AG08395 (cell line): ENCODE results near the gene EVA1B.

ENCODE experiments used
- DNase-seq: peaks from one replicate; pipeline ENCODE4 v3.0.0; 2012; ENCODE audit warnings: mixed read lengths, low spot score

EVA1B gene

GRCh38 chr1:36323636-36324352 is at the start of gene EVA1B:
TSS of gene EVA1B (minus strand) at chr1:36323645. CDS start at chr1:36323037, 608 bp downstream.
- DNase-seq = peak; percentile 86

- no peak for DNase-seq
Measured at GRCh38 chr1:36372617-36373016, 49.2 kb upstream of the EVA1B start.

- DNase-seq = peak; percentile 80
Measured at GRCh38 chr1:36369061-36369861, 45.8 kb upstream of the EVA1B start.

GRCh38 chr1:36367798-36368197 is 44.4 kb upstream of the EVA1B start:
- no peak for DNase-seq

- DNase-seq = no peak
Measured at GRCh38 chr1:36367066-36367465, 43.6 kb upstream of the EVA1B start.

GRCh38 chr1:36366091-36366661 is 42.7 kb upstream of the EVA1B start:
- peak; percentile 54 for DNase-seq

- DNase-seq = peak; percentile 73
Measured at GRCh38 chr1:36365381-36365780, 41.9 kb upstream of the EVA1B start.

GRCh38 chr1:36359911-36360550 is 36.6 kb upstream of the EVA1B start:
- no peak for DNase-seq

GRCh38 chr1:36359383-36359782 is 35.9 kb upstream of the EVA1B start:
- DNase-seq = no peak

- DNase-seq = no peak
Measured at GRCh38 chr1:36358514-36359084, 35.2 kb upstream of the EVA1B start.

- no peak for DNase-seq
Measured at GRCh38 chr1:36355811-36356210, 32.4 kb upstream of the EVA1B start.

- DNase-seq = no peak
Measured at GRCh38 chr1:36354486-36354885, 31.0 kb upstream of the EVA1B start.

- peak; percentile 74 for DNase-seq
Measured at GRCh38 chr1:36352910-36353878, 29.7 kb upstream of the EVA1B start.

GRCh38 chr1:36352125-36352909 is 28.9 kb upstream of the EVA1B start:
- no peak for DNase-seq

- peak; percentile 86 for DNase-seq
Measured at GRCh38 chr1:36351227-36351977, 28.0 kb upstream of the EVA1B start.

GRCh38 chr1:36350659-36351226 is 27.3 kb upstream of the EVA1B start:
- peak; percentile 88 for DNase-seq

- DNase-seq = peak; percentile 40
Measured at GRCh38 chr1:36349839-36350238, 26.4 kb upstream of the EVA1B start.

GRCh38 chr1:36349241-36349671 is 25.8 kb upstream of the EVA1B start:
- DNase-seq = peak; percentile 46
